OCI-LY1 (cell line): Measurements from ENCODE around the gene BRIX1.

Source experiments
- H2AFZ ChIP-seq: fragments of 200-600 bp; sonication (generic), shearing (Covaris generic); 2 replicates; pipeline ENCODE4 v1.6.0; 2014; ENCODE audit warnings: antibody characterized with exemption, mild to moderate bottlenecking, low read length
- H3F3A ChIP-seq: fragments of 200-600 bp; sonication (generic), shearing (Covaris generic); 2 replicates; pipeline ENCODE4 v1.6.0; 2014; ENCODE audit warnings: mild to moderate bottlenecking, antibody characterized with exemption, low read length, moderate library complexity; ENCODE audit not compliant: insufficient read depth
- H3K27ac ChIP-seq: fragments of 200-600 bp; sonication (generic); 2 replicates; pipeline ENCODE4 v1.5.1; 2014; ENCODE audit warnings: low read length, mixed run types, mild to moderate bottlenecking, low read depth; ENCODE audit not compliant: poor library complexity, severe bottlenecking
- H3K27me3 ChIP-seq: fragments of 200-600 bp; sonication (generic); 2 replicates; pipeline ENCODE4 v1.6.0; 2014; ENCODE audit warnings: antibody characterized with exemption, mild to moderate bottlenecking, low read length, moderate library complexity; ENCODE audit not compliant: insufficient read depth
- H3K36me3 ChIP-seq: fragments of 200-600 bp; sonication (generic); 2 replicates; pipeline ENCODE4 v1.6.1; 2014; ENCODE audit warnings: mild to moderate bottlenecking, antibody characterized with exemption, low read length, moderate library complexity, mixed read lengths; ENCODE audit not compliant: insufficient read depth
- H3K4me1 ChIP-seq: fragments of 200-600 bp; sonication (generic); 2 replicates; pipeline ENCODE4 v1.5.1; 2014; ENCODE audit warnings: mild to moderate bottlenecking, low read length, moderate library complexity; ENCODE audit not compliant: insufficient read depth, severe bottlenecking
- H3K4me2 ChIP-seq: fragments of 200-600 bp; sonication (generic), shearing (Covaris generic); 2 replicates; pipeline ENCODE4 v1.6.1; 2014; ENCODE audit warnings: low read length
- H3K4me3 ChIP-seq: fragments of 200-600 bp; sonication (generic); 2 replicates; pipeline ENCODE4 v1.5.1; 2014; ENCODE audit warnings: low read length, low read depth, mild to moderate bottlenecking, mixed read lengths; ENCODE audit not compliant: poor library complexity, severe bottlenecking
- H3K79me2 ChIP-seq: fragments of 200-600 bp; shearing (Covaris generic); 2 replicates; pipeline ENCODE4 v1.6.1; 2016; ENCODE audit warnings: mixed run types, low read length, mixed read lengths; ENCODE audit not compliant: insufficient read depth
- H3K9ac ChIP-seq: fragments of 200-600 bp; sonication (generic), shearing (Covaris generic); 2 replicates; pipeline ENCODE4 v1.6.1; 2014; ENCODE audit warnings: mild to moderate bottlenecking, low read length, mixed read lengths
- H3K9me2 ChIP-seq: fragments of 200-600 bp; sonication (generic), shearing (Covaris generic); 2 replicates; pipeline ENCODE4 v1.6.1; 2014; ENCODE audit warnings: low read depth, mild to moderate bottlenecking, low read length, mixed read lengths
- H3K9me3 ChIP-seq: fragments of 200-600 bp; shearing (Covaris generic); 2 replicates; pipeline ENCODE4 v1.6.1; 2014; ENCODE audit warnings: low read length, mixed read lengths
- H4K20me1 ChIP-seq: fragments of 200-600 bp; sonication (generic), shearing (Covaris generic); 2 replicates; pipeline ENCODE4 v1.6.0; 2016; ENCODE audit warnings: mild to moderate bottlenecking, low read length; ENCODE audit not compliant: insufficient read depth
- CTCF ChIP-seq: fragments of 200-600 bp; sonication (generic), shearing (Covaris generic); IDR thresholded peaks from 2 replicates; pipeline ENCODE4 v1.5.1; 2017; ENCODE audit warnings: mild to moderate bottlenecking, antibody characterized with exemption, low read length, moderate library complexity, mixed read lengths
- EZH2 ChIP-seq: fragments of 200-600 bp; sonication (generic), shearing (Covaris generic); IDR thresholded peaks from 2 replicates; pipeline ENCODE4 v1.8.0; 2017; ENCODE audit warnings: borderline replicate concordance, mixed run types, mild to moderate bottlenecking, antibody characterized with exemption, low read length, moderate library complexity, mixed read lengths

Gene BRIX1

DNA sequence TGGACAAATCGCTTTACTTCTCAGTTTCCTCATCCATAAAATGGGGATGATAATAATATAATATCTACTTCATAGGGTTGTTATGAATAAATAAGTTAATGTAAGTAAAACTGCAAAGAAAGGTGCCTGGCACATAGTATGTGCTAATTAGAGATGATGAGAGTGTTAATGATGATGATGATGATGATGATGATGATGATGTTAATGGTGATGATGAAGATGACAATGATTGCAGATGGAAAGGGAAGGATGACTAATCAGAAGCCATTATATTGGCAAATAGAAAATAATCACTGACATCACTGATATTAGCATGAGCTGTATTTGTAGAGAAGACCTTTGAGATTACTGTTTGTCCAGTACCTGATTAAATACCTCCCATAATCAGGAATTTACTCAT is 20.8 kb upstream of the BRIX1 start:
- Histone ChIP-seq H4K20me1 (no peaks in the 10 kb centered on the region), H3K9me2 (no peaks in the 10 kb centered on the region), H3F3A (no peaks in the 10 kb centered on the region), H3K9ac (no peak overlapping the region), H3K4me1 (no peaks in the 10 kb centered on the region), H3K36me3 (no peaks in the 10 kb centered on the region), H3K9me3 (no peaks in the 10 kb centered on the region), H3K4me3 (no peak overlapping the region), H2AFZ (no peak overlapping the region), H3K27me3 (no peaks in the 10 kb centered on the region), H3K27ac (no peak overlapping the region), H3K4me2 (no peak overlapping the region), H3K79me2 (no peaks in the 10 kb centered on the region)
- TF ChIP-seq EZH2, result no peak
- no peak for TF ChIP-seq CTCF

GRCh38 chr5:34895641-34896419 is 19.7 kb upstream of the BRIX1 start:
- Histone ChIP-seq H3K79me2 (no peaks in the 10 kb centered on the region), H3K36me3 (no peaks in the 10 kb centered on the region), H3F3A (no peaks in the 10 kb centered on the region), H2AFZ (no peak overlapping the region), H3K9me2 (no peaks in the 10 kb centered on the region), H3K4me3 (no peak overlapping the region), H3K4me2 (no peak overlapping the region), H3K9ac (no peak overlapping the region), H3K27ac (no peak overlapping the region), H4K20me1 (no peaks in the 10 kb centered on the region), H3K4me1 (no peaks in the 10 kb centered on the region), H3K27me3 (no peaks in the 10 kb centered on the region), H3K9me3 (no peaks in the 10 kb centered on the region)
- TF ChIP-seq EZH2 (no peak), CTCF (no peak)

- H3K4me1 ChIP-seq, result no peaks in the 10 kb centered on the region
- H2AFZ ChIP-seq, result no peak overlapping the region
- no peaks in the 10 kb centered on the region for H3K9me3 ChIP-seq
- TF ChIP-seq CTCF (no peak), EZH2 (no peak)
- no peaks in the 10 kb centered on the region for H3K79me2 ChIP-seq
- no peak overlapping the region for H3K9ac ChIP-seq
- no peaks in the 10 kb centered on the region for H3F3A ChIP-seq
- H3K27ac ChIP-seq, result no peak overlapping the region
- no peaks in the 10 kb centered on the region for H3K36me3 ChIP-seq
- no peaks in the 10 kb centered on the region for H4K20me1 ChIP-seq
- H3K27me3 ChIP-seq, result no peaks in the 10 kb centered on the region
- no peaks in the 10 kb centered on the region for H3K9me2 ChIP-seq
- H3K4me3 ChIP-seq, result no peak overlapping the region
- H3K4me2 ChIP-seq, result no peak overlapping the region
These were observed 17.9 kb upstream of the BRIX1 start for GRCh38 chr5:34897646-34898045.
